ENCODE data around the gene SNTG2.

SNTG2 gene

DNA sequence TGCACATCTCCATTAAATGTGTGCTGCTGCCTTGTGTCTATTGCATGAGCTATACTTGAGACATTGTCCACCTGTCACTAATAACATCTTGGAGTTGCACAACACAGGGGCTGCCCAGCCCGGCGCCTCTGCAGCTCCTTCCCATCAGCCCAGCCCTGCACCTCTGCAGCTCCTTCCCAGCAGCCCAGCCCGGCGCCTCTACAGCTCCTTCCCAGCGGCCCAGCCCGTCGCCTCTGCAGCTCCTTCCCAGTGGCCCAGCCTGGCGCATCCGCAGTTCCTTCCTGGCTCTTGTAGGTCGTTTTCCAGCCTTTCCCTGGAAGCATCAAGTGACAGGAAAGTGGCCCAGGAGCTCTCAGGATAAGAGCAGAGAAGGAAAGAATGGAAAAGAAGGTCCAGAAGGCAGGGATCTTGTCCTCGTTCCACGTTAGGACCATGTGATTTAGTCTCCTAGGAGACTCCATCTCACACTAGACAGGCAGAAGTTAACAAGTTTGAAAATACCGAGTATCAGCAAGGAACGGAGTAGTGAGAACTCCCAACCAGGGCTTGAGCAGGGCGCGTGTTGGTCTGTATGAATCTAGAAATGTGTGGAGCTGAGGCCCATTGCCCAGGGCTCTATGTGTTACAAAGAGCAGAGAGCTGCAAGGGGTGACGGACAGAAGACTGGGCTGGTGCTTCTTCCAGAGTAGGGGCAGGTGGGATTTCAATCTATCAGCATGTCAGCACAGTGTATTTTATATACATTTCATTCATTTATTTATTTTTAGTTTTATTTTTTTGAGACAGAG lies 346.9 kb downstream of the SNTG2 start:
- FAIRE-seq, result no peak

DNA sequence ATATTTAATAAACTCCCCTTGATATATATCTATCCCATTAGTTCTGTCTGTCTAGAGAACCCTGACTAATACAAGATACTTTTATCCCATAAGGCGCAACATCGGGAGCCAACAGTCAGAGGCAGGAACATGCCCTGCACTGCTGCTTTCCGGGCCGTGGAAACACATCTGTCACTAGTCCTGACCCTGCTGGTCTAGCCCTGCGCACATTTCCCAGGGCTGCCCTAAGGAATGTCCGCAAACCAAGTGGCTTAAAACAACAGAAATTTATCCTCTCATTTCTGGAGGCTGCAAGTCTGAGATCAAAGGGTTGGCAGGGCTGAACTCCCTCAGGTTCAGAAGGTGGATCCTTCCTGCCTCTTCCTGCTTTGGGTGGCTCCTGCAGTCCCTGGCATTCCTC lies 348.4 kb downstream of the SNTG2 start:
- no peak for FAIRE-seq

DNA sequence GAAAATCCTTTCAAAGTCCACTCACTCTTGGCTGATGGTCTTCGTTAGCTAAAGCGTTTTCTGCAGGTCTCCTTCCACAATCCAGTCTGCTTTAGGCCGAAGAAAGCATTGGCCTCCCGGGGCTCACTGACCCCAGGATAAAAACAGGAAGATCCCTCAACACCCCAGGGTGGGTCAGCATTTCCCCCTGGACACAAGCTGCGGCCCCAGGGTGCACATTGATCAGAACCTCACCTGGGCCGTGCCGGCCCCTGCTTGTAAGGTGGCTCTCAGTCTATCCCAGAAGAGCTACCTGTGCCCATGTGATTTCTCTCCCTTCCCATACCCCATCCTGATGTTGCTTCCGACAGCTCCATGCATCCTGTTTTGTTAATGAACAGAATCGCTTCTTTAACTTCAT lies 349.6 kb downstream of the SNTG2 start:
- FAIRE-seq, result no peak

DNA sequence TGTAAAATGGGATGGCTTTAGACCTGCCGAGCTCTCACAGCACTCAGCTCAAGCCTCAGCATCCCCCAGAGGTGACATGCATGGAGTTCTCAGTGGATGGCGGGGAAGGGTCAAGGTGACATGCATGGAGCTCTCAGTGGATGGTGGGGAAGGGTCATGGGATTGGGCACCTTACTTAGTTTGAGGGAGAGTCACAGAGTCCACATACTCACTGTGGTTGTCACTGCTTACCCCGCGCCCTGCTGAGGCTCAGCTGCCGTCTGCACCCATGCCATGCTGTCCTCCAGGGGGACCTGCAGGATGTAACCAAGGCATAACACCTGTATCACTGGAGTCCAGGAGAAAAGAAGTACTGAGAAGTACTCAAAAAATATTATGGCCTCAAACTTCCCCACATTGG lies 350.4 kb downstream of the SNTG2 start:
- FAIRE-seq, result no peak

DNA sequence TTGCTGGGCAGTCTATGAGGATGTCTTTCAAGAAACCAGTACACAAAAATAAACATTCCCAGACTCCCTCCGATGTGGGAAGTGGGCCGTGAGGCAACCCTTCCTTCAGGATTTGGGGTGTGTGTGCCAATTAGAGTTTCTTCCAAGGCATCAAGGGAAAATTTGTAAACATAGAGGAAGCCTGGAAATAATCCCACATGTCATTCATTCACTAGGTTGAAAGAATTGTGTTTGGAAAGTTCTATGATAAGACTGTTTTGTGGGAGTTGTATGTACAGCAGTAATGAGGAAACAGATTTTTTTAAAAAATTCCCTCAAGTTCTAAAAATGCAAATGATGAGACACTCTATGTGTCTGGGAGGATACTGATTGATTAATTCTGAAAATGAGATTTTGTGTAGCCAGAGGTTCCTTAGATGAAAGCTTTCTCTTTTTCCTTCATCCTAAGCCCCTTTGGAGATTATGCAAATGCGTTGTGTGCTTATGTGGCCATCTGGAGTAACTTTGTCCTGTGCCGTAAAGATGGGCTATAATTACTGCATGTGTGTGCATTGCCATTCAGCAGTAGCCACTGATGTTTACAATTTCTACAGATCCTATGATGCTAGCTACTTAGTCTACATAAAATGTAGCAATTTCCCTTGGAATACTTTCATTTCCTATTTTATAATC lies 354.8 kb downstream of the SNTG2 start:
- FAIRE-seq, result no peak

DNA sequence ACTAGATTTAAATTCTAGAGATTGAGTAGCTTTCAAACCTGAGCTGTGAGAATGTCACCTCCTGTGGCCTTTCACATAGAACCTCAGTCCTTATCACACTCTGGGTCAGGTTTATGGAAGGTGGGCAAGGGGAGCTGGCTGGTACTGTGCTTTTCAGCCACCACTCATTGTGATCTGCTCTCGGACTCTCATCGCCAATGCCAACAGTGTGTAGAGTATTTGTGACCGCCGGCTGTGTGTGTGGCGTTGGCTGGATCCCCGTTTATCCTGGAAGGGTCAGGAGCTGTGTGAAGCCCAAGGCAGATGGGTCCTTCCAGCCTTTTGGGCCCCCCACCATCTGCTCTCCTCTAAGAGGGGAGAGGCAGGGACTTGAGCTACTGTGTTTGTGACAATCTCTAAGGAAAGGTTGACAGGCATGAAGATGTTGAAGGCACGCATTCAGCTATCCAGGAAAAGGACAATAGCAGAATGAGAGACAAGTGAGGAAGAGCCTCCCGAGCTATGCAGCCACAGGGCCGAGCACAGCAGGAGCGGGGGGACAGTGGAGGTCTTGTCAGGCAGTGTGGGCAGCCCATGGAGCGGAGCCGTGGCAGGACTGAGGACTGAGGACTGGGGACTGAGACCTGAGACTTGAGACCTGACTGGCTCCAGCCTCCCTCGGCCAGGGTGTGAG lies 355.5 kb downstream of the SNTG2 start:
- no peak for FAIRE-seq

DNA sequence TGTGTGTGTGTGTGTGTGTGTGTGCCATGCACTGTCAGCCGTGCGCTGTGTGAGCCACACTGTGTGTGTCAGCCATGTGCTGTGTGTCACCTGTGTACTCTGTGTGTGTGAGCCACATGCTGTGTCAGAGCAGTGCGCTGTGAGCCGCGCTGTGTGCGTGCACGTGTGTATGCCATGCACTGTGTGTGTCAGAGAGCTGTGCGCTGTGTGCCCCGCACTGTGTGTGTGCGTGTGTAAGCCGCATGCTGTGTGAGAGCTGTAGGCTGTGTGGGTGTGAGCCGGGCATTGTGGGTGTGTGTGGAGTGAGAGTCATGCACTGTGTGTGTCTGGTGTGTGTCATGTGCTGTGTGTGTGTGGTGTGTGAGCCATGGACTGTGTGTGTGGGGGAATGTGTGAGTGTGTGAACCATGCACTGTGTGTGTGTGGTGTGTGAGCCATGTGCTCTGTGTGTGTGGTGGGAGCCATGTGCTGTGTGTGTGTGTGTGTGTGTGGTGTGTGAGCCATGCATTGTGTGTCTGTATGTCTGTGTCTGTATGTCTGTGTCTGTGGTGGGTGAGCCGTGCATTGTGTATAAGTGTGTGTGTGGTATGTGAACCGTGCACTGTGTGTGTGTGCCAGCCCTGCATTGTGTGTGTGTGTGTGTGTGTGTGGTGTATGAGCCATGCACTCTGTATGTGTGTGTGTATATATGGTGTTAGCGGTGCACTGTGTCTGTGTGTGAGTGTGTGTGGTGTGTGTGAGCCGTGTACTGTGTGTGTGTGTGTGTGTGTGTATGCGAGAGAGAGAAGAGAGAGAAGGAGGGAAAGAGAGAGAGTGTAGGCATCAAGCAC lies 356.3 kb downstream of the SNTG2 start:
- no peak for FAIRE-seq

DNA sequence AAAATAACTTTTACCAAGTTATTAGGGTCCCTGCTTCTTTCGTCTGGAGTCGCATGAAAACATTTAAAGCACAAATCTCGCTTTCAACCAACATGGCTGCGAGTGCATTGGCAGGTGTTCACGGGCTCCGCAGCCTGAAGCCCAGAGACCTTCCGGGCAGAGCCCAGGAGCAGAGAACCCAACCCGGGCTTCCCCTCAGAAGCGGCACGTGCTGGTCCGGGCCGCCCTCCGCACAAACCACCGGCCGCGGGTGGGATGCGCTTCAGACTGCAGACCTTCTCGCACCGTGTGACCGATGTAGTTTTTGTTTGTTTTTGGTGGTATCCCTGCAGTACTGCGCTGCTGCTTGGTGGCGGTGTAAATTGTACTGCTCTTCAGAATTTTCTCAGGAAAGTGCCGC lies 357.0 kb downstream of the SNTG2 start:
- FAIRE-seq, result no peak

DNA sequence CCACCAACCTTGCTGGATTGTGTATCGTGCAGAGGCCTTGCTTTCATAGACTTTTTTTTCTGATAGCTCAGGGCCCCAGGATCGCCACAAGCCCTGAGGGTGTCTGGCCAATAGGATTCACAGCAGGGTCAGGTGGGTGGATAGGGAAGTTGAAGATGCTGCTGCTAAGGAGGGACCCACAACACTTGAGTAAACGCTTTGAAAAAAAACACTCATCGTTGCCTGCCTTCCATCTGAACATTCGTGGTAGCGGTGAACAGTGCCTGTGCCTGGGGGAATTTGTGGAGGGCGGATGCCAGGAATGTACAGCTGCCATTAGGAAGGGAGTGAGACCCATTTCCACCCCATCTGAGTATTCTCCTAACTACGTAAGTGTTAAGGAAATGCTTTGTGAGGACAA lies 358.0 kb downstream of the SNTG2 start:
- FAIRE-seq, result no peak

DNA sequence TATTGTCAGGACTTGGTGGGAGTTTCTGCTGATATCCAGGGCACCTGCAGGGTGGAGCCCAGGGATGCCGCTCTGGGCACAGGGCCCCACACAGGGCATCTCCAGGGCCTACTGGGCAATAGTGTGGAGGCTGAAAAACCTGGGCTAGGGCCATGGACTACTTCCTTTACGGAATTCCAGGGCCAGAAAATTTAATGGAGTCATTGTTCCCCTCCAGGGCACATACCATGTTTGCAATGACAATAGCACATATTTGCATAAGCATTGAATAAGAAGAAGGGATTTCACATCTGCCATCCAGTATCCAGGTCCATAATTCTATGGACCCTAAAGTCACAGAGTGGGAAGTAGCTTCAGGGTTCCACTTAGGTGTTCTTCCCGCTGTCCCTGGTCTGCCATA lies 358.9 kb downstream of the SNTG2 start:
- no peak for FAIRE-seq

DNA sequence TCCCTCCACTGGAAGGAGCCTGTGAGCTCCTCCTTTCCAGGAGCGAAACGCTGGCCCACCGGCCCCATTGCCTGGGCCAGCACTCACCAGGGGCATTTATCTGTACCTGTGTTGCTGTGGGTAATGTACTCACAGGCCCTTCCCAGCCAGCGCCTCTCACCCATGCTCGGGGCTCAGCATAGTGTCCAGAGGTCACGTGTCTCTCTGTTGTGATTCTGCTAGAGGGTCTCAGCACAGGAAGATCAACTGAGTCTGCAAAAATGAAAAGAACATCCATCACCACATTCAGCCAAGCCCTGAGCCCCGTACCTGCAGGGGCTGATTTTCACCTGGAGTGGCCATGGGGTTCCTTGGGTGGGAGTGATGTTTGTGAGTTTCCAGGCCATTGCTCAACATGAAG lies 359.6 kb downstream of the SNTG2 start:
- FAIRE-seq, result no peak

DNA sequence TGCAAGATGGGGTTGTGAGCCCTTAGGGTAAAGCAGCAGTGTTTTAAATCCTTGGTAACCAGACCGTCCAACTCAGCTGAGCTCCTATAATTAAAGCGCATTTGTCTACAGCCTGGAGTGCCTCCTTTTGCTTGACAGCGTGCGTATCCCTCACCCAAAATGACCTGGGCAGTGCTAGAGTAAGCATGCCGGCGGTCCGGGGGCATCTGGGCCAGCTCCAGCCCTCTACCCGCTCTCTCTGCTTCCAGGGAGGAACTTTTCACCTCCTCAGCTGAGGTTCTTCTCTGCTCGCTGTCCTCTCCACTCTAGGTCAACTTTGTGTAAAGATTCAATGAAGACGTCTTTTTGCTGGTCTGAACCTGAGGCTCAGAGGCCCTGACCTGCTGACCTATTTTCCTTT lies 360.2 kb downstream of the SNTG2 start:
- no peak for FAIRE-seq

DNA sequence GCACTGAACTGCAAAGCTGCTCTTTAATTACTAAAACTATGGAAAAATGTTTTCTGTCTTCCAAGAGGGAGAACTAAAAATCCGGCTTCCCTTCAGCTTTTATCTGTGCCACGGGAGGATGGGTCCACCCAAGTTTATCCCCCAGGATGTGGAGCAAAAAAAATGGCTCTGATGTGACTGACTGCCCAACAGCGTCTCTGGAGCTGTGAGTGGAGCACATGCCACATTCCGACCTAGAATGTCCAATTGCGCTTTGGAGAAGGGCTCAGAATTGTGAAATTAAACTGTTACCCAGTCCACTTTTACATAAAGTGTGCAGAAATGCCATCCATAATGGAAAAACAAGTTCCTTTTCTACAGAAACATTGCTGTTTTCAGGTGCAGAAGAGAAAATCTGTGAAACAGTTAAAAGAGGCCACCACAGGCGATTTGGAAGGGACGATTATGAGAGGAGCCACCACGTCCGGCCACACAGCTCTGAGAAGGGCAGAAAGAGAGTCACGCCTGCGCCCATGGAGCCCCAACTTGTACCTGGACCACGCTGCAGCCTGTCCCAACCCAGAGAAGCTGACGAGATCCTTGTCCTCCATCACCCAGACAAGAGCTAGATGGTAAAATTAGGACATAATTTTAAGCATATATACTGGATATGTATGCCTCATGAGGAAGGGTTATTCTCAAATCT lies 362.7 kb downstream of the SNTG2 start:
- no peak for FAIRE-seq

DNA sequence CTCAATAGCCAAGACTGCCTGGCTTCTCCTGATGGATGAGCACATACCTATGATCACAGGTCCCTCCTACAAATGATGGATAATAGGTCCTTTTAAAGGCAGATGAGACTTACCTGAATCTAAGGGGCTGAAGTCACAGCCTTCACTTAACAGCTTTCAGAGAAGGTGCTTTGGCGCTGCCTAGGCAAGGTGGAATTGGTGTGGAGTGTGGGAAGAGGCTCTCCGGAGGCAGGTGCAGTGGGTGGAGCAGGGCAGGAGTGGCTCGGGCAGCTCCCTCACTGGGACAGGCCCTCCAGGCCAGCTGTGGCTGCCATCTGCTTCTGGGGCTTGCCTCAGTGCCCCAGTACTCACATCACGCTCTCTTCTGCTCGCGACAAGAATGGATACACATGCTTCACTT lies 363.6 kb downstream of the SNTG2 start:
- FAIRE-seq, result no peak

DNA sequence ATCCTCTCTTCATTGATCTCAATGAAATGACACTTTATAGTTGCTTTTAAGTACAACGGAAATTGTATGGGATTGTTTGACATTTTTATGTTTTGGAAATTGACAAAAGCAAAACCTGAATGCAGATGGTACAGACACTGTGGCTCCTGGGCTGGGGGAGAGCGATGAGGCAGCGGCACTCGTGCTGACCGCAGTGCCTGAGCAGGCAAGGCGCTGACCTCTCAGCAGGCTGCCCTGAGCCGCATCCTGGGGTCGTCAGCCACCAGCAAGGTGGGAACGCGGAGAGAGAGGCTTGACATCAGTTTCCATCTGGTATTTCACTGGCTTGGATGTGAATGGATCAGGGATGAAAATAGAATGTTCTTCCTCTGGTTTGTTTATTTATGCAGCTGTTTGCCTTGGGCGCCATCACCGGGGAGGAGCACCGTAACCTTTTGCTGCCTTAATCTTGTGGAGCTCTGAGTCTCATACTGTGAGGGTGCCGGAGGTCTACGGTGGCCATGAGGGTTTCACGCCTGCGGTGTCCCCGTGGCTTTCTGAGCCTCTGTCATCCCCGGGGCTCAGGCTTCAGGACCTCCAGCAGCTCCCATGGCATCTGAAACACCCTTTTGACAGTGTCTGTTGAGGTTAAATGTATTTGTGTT lies 367.8 kb downstream of the SNTG2 start:
- no peak for FAIRE-seq

DNA sequence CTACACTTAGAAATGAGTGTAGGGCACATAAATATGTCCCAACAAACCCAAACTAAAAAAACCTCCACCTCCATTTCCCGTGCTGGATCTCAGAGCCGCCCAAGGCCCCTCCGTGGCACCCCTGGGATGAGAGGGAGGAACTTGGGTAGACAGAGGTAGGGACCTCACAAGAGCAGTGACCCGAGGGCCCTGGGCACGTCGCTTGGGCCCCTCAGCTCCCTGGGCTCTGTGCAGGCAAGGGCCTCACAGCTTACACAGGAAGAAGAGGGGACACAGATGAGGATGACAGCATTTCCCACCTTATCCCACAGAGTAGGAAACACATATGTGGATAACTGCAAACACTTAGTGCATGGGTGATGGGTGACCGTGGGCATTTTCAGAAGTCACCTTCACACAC lies 368.7 kb downstream of the SNTG2 start:
- FAIRE-seq, result no peak

DNA sequence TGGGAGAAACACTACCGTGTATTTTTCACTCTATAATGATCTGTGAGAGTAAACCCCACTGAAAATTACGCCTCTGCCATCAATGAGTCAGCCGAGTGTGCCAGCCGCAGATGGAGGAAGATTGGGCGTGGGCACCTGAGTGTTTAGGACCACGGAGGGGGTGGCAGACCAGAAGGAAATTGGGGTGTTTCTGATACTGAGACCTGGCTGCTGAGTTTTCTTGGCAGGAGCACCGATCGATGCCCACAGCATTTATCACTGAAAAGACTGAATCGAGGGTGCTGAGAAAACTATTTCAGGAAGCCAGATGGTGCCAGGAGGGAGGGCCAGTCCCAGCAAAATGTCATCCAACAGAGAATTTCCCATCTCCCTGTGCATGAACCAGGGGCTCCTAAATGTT lies 370.7 kb downstream of the SNTG2 start:
- FAIRE-seq, result no peak

DNA sequence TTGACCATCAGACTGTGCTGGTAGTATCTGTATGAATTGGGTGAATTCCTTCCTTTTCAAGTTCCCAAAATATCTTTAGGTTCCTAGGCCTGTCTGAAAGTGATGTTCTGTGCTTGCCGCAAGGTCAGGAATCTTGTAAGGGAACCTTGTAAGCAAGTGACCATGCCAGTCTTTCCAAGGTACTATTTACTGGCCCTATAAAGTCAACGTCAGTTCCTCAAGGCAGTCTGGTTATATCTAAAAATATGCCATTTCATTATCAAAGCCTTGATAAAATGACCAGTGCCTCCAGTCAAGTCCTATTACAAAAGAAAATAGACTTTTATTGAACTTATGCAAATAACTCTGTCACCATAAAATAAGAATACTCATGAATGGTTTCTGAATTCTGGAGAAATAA lies 374.2 kb downstream of the SNTG2 start:
- FAIRE-seq, result no peak

DNA sequence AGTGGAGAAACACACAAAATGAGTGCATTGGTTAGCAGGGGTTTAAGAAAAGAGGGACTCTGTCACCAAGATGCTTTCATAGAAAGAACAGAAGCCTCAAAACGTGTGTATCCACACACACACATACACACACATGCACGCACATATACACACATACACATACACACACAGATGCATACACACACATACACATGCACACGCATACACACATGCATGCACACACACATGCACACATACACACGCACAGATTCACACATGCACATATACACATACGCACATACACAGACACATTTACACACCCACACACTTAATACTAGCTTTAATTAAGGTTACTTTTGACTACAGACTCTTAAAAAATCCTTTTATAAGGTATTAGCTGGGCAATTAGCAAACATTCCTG lies 378.0 kb downstream of the SNTG2 start:
- no peak for FAIRE-seq

DNA sequence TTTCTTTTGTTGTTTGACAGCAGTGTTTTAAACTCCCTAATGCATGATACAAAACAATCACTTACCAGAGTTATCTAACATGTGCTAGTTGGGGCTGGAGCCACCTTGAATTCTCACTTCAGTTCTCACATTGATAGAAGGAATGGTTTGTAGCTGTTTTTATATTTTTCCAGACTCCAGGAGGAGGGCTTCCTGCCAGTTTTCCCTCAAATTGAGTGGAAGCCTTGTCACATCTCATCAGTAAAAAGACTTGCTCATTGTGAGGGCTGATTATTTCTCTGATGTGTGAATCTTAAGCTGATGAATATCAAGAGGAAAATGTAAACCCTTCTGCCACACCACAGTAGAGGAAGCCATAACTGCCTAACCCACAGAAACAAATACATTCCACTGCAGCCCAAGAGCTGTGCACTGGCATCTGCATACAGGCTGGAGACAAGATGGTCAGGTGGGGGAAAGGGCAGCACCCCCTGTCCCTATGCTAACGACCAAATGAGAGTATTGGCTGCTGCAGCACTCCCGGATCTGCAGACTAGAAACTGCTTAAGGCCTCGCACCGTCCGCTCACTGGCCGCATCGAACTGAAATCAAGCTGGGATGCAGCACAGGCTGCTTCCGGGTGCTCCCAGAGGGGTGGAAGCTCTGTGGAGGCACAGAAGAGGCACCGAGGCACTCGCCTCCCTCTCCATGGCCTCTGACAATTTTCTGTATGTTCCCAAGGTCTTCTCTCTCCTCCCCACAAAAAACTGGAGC lies 388.9 kb downstream of the SNTG2 start:
- FAIRE-seq, result no peak

DNA sequence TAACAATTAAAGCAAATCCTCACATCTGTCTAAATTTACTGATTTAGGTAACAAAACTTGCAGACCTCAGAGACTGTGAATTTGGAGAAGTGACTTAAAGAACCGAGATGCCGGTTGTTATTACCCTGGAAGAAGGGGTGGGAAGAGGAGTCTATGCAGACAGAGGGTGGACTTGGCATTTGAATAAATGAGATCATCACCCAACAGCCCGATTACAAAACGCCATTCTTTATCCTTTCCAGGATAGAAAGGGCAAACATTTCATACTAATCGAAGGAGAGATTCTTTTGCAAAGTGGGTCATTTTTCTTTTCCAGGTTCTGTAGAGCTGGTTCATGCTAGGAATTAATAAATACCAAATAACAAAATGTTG lies 389.5 kb downstream of the SNTG2 start:
- FAIRE-seq, result no peak

Measured in G401.6 (cell line).